ENCODE data around the gene ATP2B3.

- TF ChIP-seq FOXM1 (IDR thresholded peaks at IDR 0.05; ENCODE audit: borderline replicate concordance) (no peak), SUZ12 (IDR thresholded peaks at IDR 0.05) (no peak), SP1 (IDR thresholded peaks at IDR 0.05) (no peak), BHLHE40 (IDR thresholded peaks at IDR 0.05; ENCODE audit: borderline replicate concordance) (no peak), TARDBP (IDR thresholded peaks at IDR 0.05) (no peak), FOXK2 (IDR thresholded peaks at IDR 0.05) (no peak), ZNF384 (IDR thresholded peaks at IDR 0.05) (no peak), HDGF (IDR thresholded peaks at IDR 0.05; ENCODE audit: borderline replicate concordance) (no peak), L3MBTL2 (conservative IDR thresholded peaks at IDR 0.05) (peak; percentile 96), LEF1 (IDR thresholded peaks at IDR 0.05; ENCODE audit: borderline replicate concordance) (no peak), ARNT (IDR thresholded peaks at IDR 0.05) (no peak), ELF4 (IDR thresholded peaks at IDR 0.05) (no peak), NFRKB (IDR thresholded peaks at IDR 0.05) (no peak)
These were observed 92.7 kb downstream of the ATP2B3 start for GRCh38 chrX:153609917-153610835.
